ENCODE measurements around the gene DNTT. TPM values are rescaled to one million over a fixed set of nuclear protein-coding genes. Genes with fewer than 3 reads are reported as not detected.
"Not testable (repeated sequence)": the region's sequence is repeated elsewhere in the genome, so short reads cannot be mapped to it uniquely, and the experiment has no call there.

DNTT gene
- total RNA-seq, 2 donors from 2014 or later = not detected

GRCh38 chr10:96301616-96302015 lies 2.6 kb upstream of the DNTT start:
- DNase-seq = no peak
- Mint-ChIP-seq H3K36me3 (ENCODE audit: low read depth) (peaks cover 4% of the 10 kb centered on the region), H3K27me3 (peaks cover 75% of the 10 kb centered on the region), H3K4me1 (peaks cover 13% of the 10 kb centered on the region), H3K4me3 (no peak overlapping the region), H3K27ac (no peak overlapping the region)
- ATAC-seq = no peak
- no peaks in the 10 kb centered on the region for H3K9me3 ChIP-seq (ENCODE audit: control insufficient read depth, low read length, poor library complexity, severe bottlenecking)

DNA sequence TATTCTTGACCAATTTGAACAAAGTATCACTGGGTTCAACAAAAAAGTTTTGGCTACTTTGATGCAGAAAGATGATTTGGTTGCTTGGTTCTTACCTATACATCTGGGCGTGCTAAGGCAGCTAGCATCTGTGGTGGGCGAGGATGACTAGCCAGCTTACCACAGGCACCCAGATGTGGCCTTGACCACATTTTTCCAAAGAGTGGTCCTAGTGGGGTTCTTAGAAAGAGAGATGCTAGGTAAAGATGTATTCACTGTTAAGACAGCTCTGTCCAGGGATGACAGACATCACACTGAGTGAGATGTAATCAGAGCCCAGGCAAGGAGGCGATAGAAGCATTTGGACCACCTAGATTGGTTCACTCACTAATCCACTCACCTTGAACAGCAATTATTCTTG lies 785 bp downstream of the DNTT start:
- ATAC-seq (no peak), DNase-seq (no peak)
- Mint-ChIP-seq H3K4me1 (peaks cover 2% of the 10 kb centered on the region), H3K27me3 (peaks cover 80% of the 10 kb centered on the region), H3K4me3 (no peak overlapping the region), H3K27ac (no peak overlapping the region), H3K36me3 (ENCODE audit: low read depth) (no peaks in the 10 kb centered on the region)
- H3K9me3 ChIP-seq (ENCODE audit: control insufficient read depth, low read length, poor library complexity, severe bottlenecking) = no peaks in the 10 kb centered on the region

GRCh38 chr10:96306516-96306915 lies 2.3 kb downstream of the DNTT start:
- DNase-seq (no peak), ATAC-seq (no peak)
- Mint-ChIP-seq H3K4me3 (no peak overlapping the region), H3K27me3 (peaks cover 74% of the 10 kb centered on the region), H3K4me1 (peaks cover 2% of the 10 kb centered on the region), H3K36me3 (ENCODE audit: low read depth) (no peaks in the 10 kb centered on the region), H3K27ac (no peak overlapping the region)
- H3K9me3 ChIP-seq (ENCODE audit: control insufficient read depth, low read length, poor library complexity, severe bottlenecking) = no peaks in the 10 kb centered on the region

DNA sequence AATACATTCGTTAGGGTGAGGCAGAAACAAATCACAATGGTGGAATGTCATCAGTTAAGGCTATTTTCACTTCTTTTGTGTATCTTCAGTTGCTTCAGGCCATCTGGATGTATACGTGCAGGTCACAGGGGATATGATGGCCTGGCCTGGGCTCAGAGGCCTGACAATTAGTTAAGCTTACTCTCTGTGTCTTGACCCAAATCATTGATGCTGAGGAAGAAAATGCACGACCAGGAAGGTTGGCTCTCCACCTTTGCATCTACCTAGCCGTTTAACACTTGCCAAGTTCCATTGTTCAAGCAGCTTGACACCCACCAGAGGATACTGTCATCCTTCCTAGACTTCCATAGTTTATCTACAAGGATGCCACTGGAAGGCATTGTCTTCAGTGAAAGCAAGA lies 4.6 kb downstream of the DNTT start:
- not testable (repeated sequence) for H3K4me3 Mint-ChIP-seq; H3K9me3 ChIP-seq (ENCODE audit: control insufficient read depth, low read length, poor library complexity, severe bottlenecking); H3K36me3 Mint-ChIP-seq (ENCODE audit: low read depth); H3K4me1 Mint-ChIP-seq; DNase-seq; H3K27ac Mint-ChIP-seq; ATAC-seq
- H3K27me3 Mint-ChIP-seq = peaks cover 73% of the 10 kb centered on the region

- ATAC-seq = no peak
- no peaks in the 10 kb centered on the region for H3K9me3 ChIP-seq (ENCODE audit: control insufficient read depth, low read length, poor library complexity, severe bottlenecking)
- no peaks in the 10 kb centered on the region for H3K36me3 Mint-ChIP-seq (ENCODE audit: low read depth)
- no peak overlapping the region for H3K27ac Mint-ChIP-seq
- peaks cover 66% of the 10 kb centered on the region for H3K27me3 Mint-ChIP-seq
- H3K4me3 Mint-ChIP-seq = no peak overlapping the region
- DNase-seq = no peak
- peaks cover 2% of the 10 kb centered on the region for H3K4me1 Mint-ChIP-seq
These were observed 5.5 kb downstream of the DNTT start for GRCh38 chr10:96309628-96310320.

DNA sequence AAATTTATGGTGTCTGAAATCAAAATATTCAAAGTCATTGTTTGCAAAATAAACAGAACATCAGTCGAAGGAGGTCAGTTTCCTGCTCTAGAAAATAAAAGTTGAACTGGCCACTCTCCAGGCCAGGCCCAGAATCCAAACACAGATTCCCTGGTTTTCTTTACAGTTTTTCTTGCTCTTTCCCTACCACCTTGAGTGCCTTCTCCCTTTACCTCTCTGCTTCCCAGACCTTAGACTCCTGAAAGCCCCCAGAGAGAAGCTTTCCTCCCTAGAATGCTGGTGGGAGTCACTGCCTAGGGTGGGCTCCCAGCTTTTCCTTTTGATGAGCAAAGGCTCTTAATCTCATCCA lies 6.1 kb downstream of the DNTT start:
- H3K4me3 Mint-ChIP-seq = no peak overlapping the region
- H3K27ac Mint-ChIP-seq = no peak overlapping the region
- H3K27me3 Mint-ChIP-seq = peaks cover 69% of the 10 kb centered on the region
- H3K9me3 ChIP-seq (ENCODE audit: control insufficient read depth, low read length, poor library complexity, severe bottlenecking) = no peaks in the 10 kb centered on the region
- no peaks in the 10 kb centered on the region for H3K36me3 Mint-ChIP-seq (ENCODE audit: low read depth)
- DNase-seq = no peak
- ATAC-seq = no peak
- H3K4me1 Mint-ChIP-seq = peaks cover 2% of the 10 kb centered on the region

GRCh38 chr10:96311180-96311715 lies 7.0 kb downstream of the DNTT start:
- no peak overlapping the region for H3K27ac Mint-ChIP-seq
- peaks cover 69% of the 10 kb centered on the region for H3K27me3 Mint-ChIP-seq
- ATAC-seq = no peak
- no peaks in the 10 kb centered on the region for H3K36me3 Mint-ChIP-seq (ENCODE audit: low read depth)
- peaks cover 2% of the 10 kb centered on the region for H3K4me1 Mint-ChIP-seq
- no peak for DNase-seq
- no peaks in the 10 kb centered on the region for H3K9me3 ChIP-seq (ENCODE audit: control insufficient read depth, low read length, poor library complexity, severe bottlenecking)
- no peak overlapping the region for H3K4me3 Mint-ChIP-seq

GRCh38 chr10:96313344-96313743 lies 9.1 kb downstream of the DNTT start:
- Mint-ChIP-seq H3K4me1 (no peaks in the 10 kb centered on the region), H3K36me3 (ENCODE audit: low read depth) (peaks cover 4% of the 10 kb centered on the region), H3K27me3 (peaks cover 68% of the 10 kb centered on the region), H3K4me3 (no peak overlapping the region), H3K27ac (no peak overlapping the region)
- no peaks in the 10 kb centered on the region for H3K9me3 ChIP-seq (ENCODE audit: control insufficient read depth, low read length, poor library complexity, severe bottlenecking)
- ATAC-seq (no peak), DNase-seq (no peak)

DNA sequence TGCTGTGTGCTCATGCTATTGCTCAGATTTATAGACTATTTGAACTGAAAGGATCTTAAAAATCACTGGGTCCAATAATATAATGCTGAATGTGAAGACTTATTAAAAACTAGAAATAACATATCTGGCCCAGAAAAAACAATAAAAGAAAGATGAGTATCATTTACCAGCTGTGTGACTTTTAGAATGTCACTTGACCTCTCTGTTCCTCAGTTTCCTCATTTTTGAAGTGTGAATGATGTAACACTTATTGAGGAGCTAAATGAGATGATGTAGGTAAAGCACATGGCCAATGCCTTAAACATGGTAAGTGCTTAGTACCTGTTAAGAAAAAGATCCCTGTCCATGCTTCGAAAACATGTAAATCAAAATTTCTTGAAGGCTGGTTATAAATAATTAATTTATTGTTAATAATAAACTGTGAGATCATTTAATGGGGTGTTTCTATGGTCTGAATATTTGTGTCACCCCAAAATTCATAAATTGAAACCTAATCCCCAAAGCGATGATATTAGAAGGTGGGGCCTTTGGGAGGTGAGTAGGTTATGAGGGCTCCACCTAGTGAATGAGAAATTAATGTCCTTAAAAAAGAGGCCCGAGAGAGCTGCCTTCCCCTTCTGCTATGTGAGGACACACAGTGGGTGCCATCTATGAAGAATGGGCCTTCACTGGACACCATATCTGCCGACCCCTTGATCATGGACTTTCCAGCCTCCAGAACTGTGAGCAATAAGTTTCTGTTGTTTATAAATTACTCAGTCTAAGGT lies 13.0 kb downstream of the DNTT start:
- DNase-seq (no peak), ATAC-seq (no peak)
- no peaks in the 10 kb centered on the region for H3K4me1 Mint-ChIP-seq
- H3K27me3 Mint-ChIP-seq = peaks cover 79% of the 10 kb centered on the region
- no peak overlapping the region for H3K27ac Mint-ChIP-seq
- H3K36me3 Mint-ChIP-seq (ENCODE audit: low read depth) = peaks cover 4% of the 10 kb centered on the region
- H3K4me3 Mint-ChIP-seq = no peak overlapping the region
- H3K9me3 ChIP-seq (ENCODE audit: control insufficient read depth, low read length, poor library complexity, severe bottlenecking) = no peaks in the 10 kb centered on the region

DNA sequence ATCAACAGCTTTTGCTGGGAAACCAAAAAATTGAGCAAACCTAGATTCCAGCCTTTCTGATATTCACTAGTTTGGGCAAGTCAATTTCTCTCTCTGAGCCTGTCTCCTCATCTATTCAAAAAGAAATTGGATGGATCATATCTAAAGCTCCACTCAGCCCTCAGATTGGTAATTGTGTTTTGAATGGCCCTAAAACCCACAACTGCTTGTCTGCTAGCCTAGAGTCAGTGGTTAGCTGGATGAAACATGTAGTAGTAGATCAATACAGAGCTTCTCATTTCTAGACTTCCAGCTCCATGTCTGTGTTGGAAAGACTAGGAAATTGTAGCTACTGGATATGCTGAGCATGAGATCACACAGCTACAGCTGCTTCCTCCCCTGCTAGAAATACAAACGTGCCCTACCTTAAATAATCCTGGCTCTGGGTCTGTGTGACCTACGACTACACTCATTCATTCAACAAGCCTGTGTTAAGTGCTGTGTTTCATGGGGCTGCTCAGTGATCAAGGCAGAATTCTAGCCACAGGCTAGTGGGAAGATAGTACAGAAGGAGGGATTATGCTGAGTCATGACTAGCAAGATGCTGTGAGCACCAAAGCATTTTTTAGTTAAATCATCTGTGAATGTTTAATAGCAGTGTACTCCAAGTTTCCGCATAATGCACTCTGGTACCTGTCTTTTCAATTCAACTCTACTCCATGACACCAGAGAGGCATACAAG lies 15.7 kb downstream of the DNTT start:
- DNase-seq = no peak
- peaks cover 78% of the 10 kb centered on the region for H3K27me3 Mint-ChIP-seq
- no peak overlapping the region for H3K27ac Mint-ChIP-seq
- H3K4me1 Mint-ChIP-seq = no peaks in the 10 kb centered on the region
- no peaks in the 10 kb centered on the region for H3K9me3 ChIP-seq (ENCODE audit: control insufficient read depth, low read length, poor library complexity, severe bottlenecking)
- no peak overlapping the region for H3K4me3 Mint-ChIP-seq
- H3K36me3 Mint-ChIP-seq (ENCODE audit: low read depth) = peaks cover 4% of the 10 kb centered on the region
- ATAC-seq = no peak

DNA sequence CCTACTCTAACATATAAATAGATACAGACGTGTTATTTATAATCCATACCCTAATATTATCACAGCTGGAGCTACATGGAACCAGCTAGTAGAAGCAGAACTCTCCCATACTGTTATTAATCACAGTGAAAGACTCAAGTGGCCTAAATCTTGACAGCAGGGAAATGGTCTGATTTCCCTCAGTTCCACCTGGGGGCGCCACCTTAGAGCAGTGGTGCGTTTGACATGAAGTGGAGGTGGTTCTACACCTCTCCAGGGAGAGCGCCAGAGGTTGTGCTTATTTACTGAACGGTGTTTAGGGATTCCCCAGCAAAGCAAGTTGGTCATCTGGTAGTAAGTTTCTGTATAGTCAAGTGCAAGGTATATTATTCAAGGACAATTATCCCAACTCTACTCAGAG lies 17.6 kb downstream of the DNTT start:
- ATAC-seq (no peak), DNase-seq (no peak)
- Mint-ChIP-seq H3K4me3 (no peak overlapping the region), H3K27me3 (peaks cover 65% of the 10 kb centered on the region), H3K27ac (no peak overlapping the region), H3K4me1 (no peaks in the 10 kb centered on the region), H3K36me3 (ENCODE audit: low read depth) (peaks cover 2% of the 10 kb centered on the region)
- H3K9me3 ChIP-seq (ENCODE audit: control insufficient read depth, low read length, poor library complexity, severe bottlenecking) = no peaks in the 10 kb centered on the region

DNA sequence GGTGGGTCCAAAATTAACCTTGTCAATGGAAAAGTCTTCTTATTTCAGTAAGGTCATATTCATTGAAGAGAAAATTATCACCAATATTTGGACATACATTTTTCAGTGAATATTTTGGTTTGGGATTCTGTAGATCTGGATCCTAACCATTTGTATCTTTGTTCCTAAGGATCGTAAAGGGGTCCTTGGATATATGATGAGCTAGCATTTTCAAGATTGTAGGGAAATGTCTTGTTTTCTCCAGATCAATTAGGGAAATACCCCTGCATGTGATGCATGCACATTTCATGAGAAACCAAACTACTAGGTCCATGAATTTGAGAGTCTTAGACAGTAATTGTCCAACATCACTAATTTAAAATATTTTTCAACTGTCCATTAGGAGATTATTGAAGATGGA lies 18.0 kb downstream of the DNTT start:
- peaks cover 3% of the 10 kb centered on the region for H3K36me3 Mint-ChIP-seq (ENCODE audit: low read depth)
- ATAC-seq = no peak

GRCh38 chr10:96324447-96324846 lies 20.2 kb downstream of the DNTT start:
- no peak for ATAC-seq
- no peak overlapping the region for H3K4me3 Mint-ChIP-seq
- H3K4me1 Mint-ChIP-seq = peaks cover 2% of the 10 kb centered on the region

More for the DNA sequence above, 18.0 kb downstream of the DNTT start:
- no peaks in the 10 kb centered on the region for H3K9me3 ChIP-seq (ENCODE audit: control insufficient read depth, low read length, poor library complexity, severe bottlenecking)
- no peak for DNase-seq
- Mint-ChIP-seq H3K27ac (no peak overlapping the region), H3K27me3 (peaks cover 67% of the 10 kb centered on the region), H3K4me1 (no peaks in the 10 kb centered on the region), H3K4me3 (no peak overlapping the region)

More at GRCh38 chr10:96324447-96324846, 20.2 kb downstream of the DNTT start:
- DNase-seq = no peak
- peaks cover 74% of the 10 kb centered on the region for H3K27me3 Mint-ChIP-seq
- H3K27ac Mint-ChIP-seq = no peak overlapping the region
- peaks cover 3% of the 10 kb centered on the region for H3K36me3 Mint-ChIP-seq (ENCODE audit: low read depth)
- no peaks in the 10 kb centered on the region for H3K9me3 ChIP-seq (ENCODE audit: control insufficient read depth, low read length, poor library complexity, severe bottlenecking)

All from T-helper 17 cell (primary cell).